Body of pancreas (tissue), 4 donors: ENCODE results near the gene RAB10.

Source experiments
- POLR2A ChIP-seq, 3 donors: fragments of 450-650 bp; IDR thresholded peaks; one replicate each; pipeline ENCODE4 v1.6.1; 2016; ENCODE audit warnings: antibody characterized with exemption in 3 of 3, mild to moderate bottlenecking in 2 of 3
- TF ChIP-seq, protein P1 (sequence below), 7 experiments: fragments of 450-650 bp in 4 of 7; fragments of 200-600 bp in 3 of 7; sonication (generic) in 3 of 7; IDR thresholded peaks; one replicate each; pipeline ENCODE4 v1.5.1; 2016 to 2019; ENCODE audit warnings: antibody characterized with exemption in 7 of 7

DNA sequence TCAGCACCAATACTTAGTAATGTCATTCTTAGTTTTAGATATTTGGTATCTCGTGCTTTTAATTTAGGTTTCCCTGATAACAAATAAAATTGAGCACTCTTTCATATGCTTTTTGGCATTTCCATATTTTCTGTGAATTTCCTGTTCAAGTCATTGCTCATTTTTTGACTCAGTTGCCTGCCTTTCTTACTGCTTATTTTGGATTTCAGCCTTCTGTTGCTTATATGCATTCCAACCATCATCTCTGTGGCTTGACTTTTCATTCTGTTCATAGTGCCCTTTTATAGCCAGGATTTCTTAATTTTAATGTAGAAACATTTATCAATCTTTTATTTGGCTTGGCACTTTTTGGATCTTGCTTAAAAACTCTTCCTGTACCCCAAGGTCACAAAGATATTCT lies 37.0 kb upstream of the RAB10 start:
- TF ChIP-seq, protein P1, sequence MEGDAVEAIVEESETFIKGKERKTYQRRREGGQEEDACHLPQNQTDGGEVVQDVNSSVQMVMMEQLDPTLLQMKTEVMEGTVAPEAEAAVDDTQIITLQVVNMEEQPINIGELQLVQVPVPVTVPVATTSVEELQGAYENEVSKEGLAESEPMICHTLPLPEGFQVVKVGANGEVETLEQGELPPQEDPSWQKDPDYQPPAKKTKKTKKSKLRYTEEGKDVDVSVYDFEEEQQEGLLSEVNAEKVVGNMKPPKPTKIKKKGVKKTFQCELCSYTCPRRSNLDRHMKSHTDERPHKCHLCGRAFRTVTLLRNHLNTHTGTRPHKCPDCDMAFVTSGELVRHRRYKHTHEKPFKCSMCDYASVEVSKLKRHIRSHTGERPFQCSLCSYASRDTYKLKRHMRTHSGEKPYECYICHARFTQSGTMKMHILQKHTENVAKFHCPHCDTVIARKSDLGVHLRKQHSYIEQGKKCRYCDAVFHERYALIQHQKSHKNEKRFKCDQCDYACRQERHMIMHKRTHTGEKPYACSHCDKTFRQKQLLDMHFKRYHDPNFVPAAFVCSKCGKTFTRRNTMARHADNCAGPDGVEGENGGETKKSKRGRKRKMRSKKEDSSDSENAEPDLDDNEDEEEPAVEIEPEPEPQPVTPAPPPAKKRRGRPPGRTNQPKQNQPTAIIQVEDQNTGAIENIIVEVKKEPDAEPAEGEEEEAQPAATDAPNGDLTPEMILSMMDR (IDR thresholded peaks at IDR 0.05) = no peak
- no peak for TF ChIP-seq POLR2A (IDR thresholded peaks at IDR 0.05)
